ENCODE data around the gene JMJD8. TPM values are rescaled to one million over a fixed set of nuclear protein-coding genes. Genes with fewer than 3 reads are reported as not detected.
A peak's percentile ranks its signal among the peaks of the same experiment; 100 is the strongest.

JMJD8 gene
- total and polyA plus RNA-seq, 2 donors from 2014 or later: 75.0 to 80.4 TPM

- Histone ChIP-seq H3K4me3 (ENCODE audit: low read length in 3 of 3) (peak overlapping the region in 1 of 3 donors; percentile 39), H3K27me3 (ENCODE audit: control insufficient read depth, insufficient read depth, low read length) (no peaks in the 10 kb centered on the region), H3K27ac (ENCODE audit: low read depth in 2 of 2, low read length in 2 of 2) (peak overlapping the region; percentile 67 to 78), H3K4me1 (ENCODE audit: control insufficient read depth in 2 of 3, insufficient read depth in 2 of 3, low read depth in 1 of 3, low read length in 3 of 3) (peaks cover 0 to 42% (median 12%) of the 10 kb centered on the region in 3 donors), H3K9me3 (ENCODE audit: control insufficient read depth in 2 of 3, insufficient read depth in 1 of 3, low read length in 3 of 3) (no peaks in the 10 kb centered on the region), H3K36me3 (ENCODE audit: control insufficient read depth in 2 of 3, insufficient read depth in 3 of 3, low read length in 3 of 3) (no peaks in the 10 kb centered on the region), H3K9ac (ENCODE audit: low read length in 3 of 3) (peak overlapping the region in 1 of 3 donors; percentile 58)
- intact Hi-C loops (cut with DNase I): no loop called here
- no peak for TF ChIP-seq CTCF (IDR thresholded peaks at IDR 0.05; ENCODE audit: borderline replicate concordance, extremely low read depth, insufficient read depth)
- no peak for FAIRE-seq
- DNase-seq: no peak
Measured at GRCh38 chr16:645852-646678, 38.1 kb downstream of the JMJD8 start.

GRCh38 chr16:644556-644955 is 39.6 kb downstream of the JMJD8 start:
- Histone ChIP-seq H3K4me1 (ENCODE audit: control insufficient read depth in 2 of 3, insufficient read depth in 2 of 3, low read depth in 1 of 3, low read length in 3 of 3) (peaks cover 0 to 36% (median 12%) of the 10 kb centered on the region in 3 donors), H3K9ac (ENCODE audit: low read length in 3 of 3) (no peak overlapping the region), H3K4me3 (ENCODE audit: low read length in 3 of 3) (peak overlapping the region in 1 of 3 donors; percentile 77), H3K27me3 (ENCODE audit: control insufficient read depth, insufficient read depth, low read length) (no peaks in the 10 kb centered on the region), H3K27ac (ENCODE audit: low read depth in 2 of 2, low read length in 2 of 2) (no peak overlapping the region), H3K36me3 (ENCODE audit: control insufficient read depth in 2 of 3, insufficient read depth in 3 of 3, low read length in 3 of 3) (no peaks in the 10 kb centered on the region), H3K9me3 (ENCODE audit: control insufficient read depth in 2 of 3, insufficient read depth in 1 of 3, low read length in 3 of 3) (no peaks in the 10 kb centered on the region)
- FAIRE-seq (no peak), DNase-seq (no peak)
- intact Hi-C loops (cut with DNase I): no loop called here
- TF ChIP-seq CTCF (IDR thresholded peaks at IDR 0.05; ENCODE audit: borderline replicate concordance, extremely low read depth, insufficient read depth): no peak

GRCh38 chr16:643050-643368 is 41.1 kb downstream of the JMJD8 start:
- Histone ChIP-seq H3K4me3 (ENCODE audit: low read length in 3 of 3) (peak overlapping the region in 2 of 3 donors; percentile 76 to 77), H3K9ac (ENCODE audit: low read length in 3 of 3) (peak overlapping the region in 2 of 3 donors; percentile 55 to 69)

More at GRCh38 chr16:643050-643368, 41.1 kb downstream of the JMJD8 start:
- H3K9me3 ChIP-seq (ENCODE audit: control insufficient read depth in 2 of 3, insufficient read depth in 1 of 3, low read length in 3 of 3): no peaks in the 10 kb centered on the region
- peak overlapping the region; percentile 79 to 86 for H3K27ac ChIP-seq (ENCODE audit: low read depth in 2 of 2, low read length in 2 of 2)
- intact Hi-C loops (cut with DNase I): no loop called here
- no peaks in the 10 kb centered on the region for H3K36me3 ChIP-seq (ENCODE audit: control insufficient read depth in 2 of 3, insufficient read depth in 3 of 3, low read length in 3 of 3)
- H3K27me3 ChIP-seq (ENCODE audit: control insufficient read depth, insufficient read depth, low read length): no peaks in the 10 kb centered on the region
- H3K4me1 ChIP-seq (ENCODE audit: control insufficient read depth in 2 of 3, insufficient read depth in 2 of 3, low read depth in 1 of 3, low read length in 3 of 3): peaks cover 0 to 35% (median 12%) of the 10 kb centered on the region in 3 donors
- DNase-seq (no peak), FAIRE-seq (no peak)
- TF ChIP-seq CTCF (IDR thresholded peaks at IDR 0.05; ENCODE audit: borderline replicate concordance, extremely low read depth, insufficient read depth): no peak

Measured in kidney (tissue), 14 donors.